Effector CD8-positive, alpha-beta T cell (primary cell): ENCODE data around the gene METTL15.
"Not testable (repeated sequence)": the region's sequence is repeated elsewhere in the genome, so short reads cannot be mapped to it uniquely, and the experiment has no call there.

Experiments
- DNase-seq: peaks from one replicate; lab custom pipeline; 2025; lab: John Stamatoyannopoulos, UW

The METTL15 gene

DNA sequence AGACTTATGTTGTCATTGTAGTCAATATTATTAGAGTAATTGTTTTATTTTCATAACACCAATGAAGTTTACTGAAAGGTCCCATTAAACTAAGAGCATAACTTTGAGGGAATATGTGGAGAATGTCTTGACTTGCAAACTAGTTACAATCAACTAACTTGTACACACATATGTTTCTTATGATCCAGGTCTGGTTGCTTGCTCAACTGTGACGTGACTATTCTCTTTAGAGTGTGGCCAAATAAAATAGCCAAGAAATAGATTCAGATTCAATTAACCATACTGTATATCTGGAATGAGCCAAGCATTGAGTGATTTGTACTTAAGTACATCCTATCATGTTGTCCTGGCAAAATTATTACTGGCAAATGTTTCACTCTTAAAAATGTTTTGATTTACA, 101.7 kb downstream of the METTL15 start:
- no peak for DNase-seq

DNA sequence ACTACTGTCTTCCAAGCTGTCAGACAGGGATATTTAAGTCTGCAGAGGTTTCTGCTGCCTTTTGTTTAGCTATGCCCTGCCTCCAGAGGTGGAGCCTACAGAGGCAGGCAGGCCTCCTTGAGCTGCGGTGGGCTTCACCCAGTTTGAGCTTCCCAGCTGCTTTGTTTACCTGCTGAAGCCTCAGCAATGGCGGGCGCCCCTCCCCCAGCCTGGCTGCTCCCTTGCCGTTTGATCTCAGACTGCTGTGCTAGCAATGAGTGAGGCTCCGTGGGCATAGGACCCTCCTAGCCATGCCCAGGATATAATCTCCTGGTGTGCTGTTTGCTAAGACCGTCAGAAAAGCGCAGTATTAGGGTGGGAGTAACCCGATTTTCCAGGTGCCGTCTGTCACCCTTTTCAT, 113.9 kb downstream of the METTL15 start:
- DNase-seq: not testable (repeated sequence)

- DNase-seq: no peak
Observed at GRCh38 chr11:28223577-28223976, 115.4 kb downstream of the METTL15 start.

GRCh38 chr11:28223994-28224393, 115.8 kb downstream of the METTL15 start:
- DNase-seq: no peak

- DNase-seq: no peak
Observed at GRCh38 chr11:28227460-28227859, 119.3 kb downstream of the METTL15 start.

GRCh38 chr11:28228196-28228895, 120.2 kb downstream of the METTL15 start:
- DNase-seq: no peak

- no peak for DNase-seq
Observed at GRCh38 chr11:28231475-28231874, 123.3 kb downstream of the METTL15 start.

DNA sequence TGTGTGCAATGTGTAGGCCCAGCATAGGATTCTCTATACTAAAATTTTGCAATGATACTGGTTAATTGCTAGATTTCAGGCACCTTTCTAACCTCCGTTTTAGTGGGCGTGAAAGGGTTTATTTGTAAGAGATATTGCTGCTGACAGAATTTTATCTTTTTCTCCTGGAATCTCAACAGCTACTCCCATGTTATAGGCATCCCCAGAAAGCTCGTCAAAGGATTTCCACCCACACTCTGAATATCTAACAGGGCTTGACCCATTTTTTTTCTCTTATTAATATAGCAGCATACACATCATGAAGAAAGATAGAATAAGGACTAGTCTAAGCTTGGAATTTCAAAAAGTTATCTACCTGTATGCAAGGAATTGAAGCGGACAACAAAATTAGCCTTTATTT, 124.5 kb downstream of the METTL15 start:
- no peak for DNase-seq

DNA sequence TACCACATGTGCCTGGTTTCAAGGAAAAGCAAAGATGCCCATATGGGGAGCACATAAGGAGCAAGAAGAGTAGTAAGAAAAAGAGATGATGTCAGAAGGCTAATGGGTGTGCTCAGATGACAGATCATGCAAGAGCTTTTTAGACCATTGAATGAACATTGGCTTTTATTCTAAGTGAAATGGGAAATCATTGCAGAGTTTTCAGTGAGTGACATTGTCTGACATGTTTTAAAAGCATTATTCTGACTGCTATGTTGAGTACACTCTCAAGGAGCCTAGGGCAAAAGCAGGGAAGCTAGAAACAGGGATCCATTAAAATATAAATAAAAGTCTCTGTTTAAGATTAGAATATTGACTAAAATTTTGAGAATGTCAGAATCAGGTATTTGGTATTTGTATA, 133.6 kb downstream of the METTL15 start:
- DNase-seq: no peak

DNA sequence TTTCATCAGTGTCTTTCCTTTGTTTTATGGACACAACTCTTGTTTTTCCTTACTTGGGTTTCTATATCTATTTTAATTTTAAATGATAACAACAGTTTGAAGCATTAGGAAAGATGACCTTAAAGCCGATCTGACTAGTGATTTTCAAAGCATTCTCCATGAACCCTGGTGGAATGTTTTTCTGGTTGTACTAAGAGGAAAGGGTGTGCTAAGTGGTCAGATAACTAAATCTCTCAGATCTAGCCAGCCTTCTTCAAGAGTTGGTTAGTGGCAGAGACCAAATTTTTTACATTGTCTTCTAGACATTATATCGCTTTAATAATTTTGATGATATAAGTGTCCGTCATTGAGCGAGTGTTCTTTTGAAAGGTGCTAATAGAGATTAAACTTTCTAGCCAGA, 134.4 kb downstream of the METTL15 start:
- no peak for DNase-seq

- DNase-seq: no peak
Observed at GRCh38 chr11:28243061-28243460, 134.9 kb downstream of the METTL15 start.

DNA sequence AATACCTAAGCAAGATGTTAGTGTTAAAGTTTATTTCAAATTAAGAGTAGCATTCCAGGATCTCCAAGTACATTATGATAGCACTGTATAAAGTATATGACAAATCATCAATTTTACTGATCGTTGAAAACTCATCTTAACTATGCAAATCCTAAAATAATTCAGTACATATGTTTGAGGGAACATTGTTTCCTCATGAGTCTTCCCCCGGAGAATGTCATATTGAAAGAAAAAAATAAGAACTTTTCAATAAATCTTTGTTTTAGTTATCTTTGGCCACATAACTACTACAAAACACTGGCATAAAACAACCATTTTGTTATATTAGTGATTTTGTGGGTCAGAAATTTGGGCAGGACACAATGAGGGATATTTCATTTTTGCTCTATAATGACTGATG, 135.4 kb downstream of the METTL15 start:
- no peak for DNase-seq

DNA sequence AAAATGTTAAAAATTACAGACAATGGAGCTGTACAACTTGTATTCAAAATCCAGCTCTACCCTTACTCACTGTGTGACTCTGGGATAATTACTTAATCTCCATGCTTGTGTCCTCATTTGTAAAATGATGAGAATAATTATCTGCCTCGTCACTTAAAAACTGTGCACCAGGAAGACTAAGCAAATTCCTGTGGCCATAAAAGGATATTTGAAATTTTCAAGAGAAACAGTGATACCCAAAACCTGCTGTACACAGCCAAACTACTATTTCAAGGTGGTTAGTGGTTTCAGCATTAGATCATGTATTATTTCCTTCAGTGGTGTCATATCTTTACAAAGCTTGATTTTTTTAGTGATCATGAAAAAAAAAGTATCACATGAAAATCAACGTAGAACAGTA, 136.9 kb downstream of the METTL15 start:
- no peak for DNase-seq

- no peak for DNase-seq
Observed at GRCh38 chr11:28250192-28250591, 142.0 kb downstream of the METTL15 start.

GRCh38 chr11:28251257-28251656, 143.1 kb downstream of the METTL15 start:
- no peak for DNase-seq

DNA sequence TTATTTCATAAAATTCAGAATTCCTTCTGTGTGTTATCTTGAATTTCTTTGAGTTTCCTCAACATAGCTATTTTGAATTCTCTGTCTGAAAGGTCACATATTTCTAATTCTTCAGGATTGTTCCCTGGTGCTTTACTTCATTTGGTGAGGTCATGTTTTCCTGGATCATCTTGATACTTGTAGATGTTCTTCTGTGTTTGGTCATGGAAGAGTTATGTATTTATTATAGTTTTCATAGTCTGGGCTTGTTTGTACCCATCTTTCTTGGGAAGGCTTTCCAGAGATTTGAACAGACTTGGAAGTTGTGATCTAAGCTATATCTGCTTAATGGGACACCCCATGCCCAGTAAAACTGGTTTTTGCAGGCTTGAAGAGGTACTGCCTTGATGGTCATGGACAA, 149.6 kb downstream of the METTL15 start:
- no peak for DNase-seq

DNA sequence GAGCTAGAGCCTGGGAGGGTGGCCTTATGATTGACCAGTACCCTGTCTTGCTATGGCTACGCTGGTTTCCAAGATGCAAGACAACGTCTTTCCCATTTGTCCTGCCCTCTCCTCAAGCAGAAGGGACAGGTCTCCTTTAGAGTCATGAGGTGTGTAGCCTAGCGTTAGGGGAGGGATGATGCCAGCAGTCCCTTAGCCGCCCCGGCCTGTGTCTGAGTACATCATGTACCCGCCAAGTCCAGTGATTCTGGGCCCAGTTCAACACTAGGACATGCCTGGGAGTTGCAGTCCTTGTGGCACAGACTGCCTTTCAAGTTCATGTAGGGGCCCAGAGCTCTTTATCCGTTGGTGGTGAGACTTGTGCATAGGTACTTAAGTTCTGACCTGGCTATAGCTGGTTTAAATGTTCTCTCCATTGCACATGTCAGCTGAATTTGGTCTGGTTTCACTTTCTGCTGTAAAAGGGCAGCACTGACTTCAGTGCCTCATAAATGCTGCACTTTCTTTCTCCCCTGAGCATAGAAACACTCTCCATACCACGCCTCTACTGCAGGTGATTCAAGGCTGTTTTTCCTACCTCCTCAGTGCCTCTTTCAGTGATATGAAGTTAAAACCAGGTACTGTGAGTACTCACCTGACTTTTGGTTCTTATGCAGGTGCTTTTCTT, 151.1 kb downstream of the METTL15 start:
- DNase-seq: no peak

DNA sequence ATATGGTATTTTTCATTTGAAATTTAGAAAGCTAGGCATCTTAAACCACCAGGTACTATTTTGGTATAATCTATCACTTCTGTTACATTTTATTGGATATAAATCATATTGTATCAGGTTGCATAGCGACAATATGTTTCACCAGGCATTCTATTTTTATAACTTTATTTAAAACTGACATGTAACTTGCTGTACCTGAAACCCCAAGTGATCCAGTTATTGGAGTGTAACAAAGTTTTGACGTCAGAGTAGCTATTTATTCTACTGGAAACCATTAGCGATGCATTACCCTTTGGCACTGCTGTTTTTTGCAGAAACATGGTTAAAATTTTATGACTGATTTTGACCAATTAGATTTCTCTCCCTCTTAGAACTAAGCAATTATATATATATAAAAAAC, 160.7 kb downstream of the METTL15 start:
- no peak for DNase-seq

DNA sequence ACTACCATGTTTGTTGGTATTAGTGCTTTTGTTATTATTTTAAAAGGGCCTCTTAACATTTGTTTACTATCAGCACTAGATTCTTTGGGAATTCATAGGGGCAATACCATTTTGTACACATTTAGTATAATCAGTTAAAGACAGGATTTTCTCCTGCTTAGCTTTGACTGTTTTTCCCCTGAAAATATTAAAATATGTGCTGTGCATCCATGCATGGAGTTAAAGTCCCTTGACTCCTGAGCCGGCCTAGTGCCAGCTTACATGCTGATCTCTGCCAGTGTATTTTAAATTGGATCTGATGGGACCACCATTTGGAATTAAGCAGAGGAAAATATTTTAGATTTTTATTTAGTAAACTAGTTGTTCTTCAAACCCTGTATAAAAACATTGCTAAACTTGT, 161.4 kb downstream of the METTL15 start:
- no peak for DNase-seq

- DNase-seq: not testable (repeated sequence)
Observed at GRCh38 chr11:28272247-28272646, 164.1 kb downstream of the METTL15 start.

DNA sequence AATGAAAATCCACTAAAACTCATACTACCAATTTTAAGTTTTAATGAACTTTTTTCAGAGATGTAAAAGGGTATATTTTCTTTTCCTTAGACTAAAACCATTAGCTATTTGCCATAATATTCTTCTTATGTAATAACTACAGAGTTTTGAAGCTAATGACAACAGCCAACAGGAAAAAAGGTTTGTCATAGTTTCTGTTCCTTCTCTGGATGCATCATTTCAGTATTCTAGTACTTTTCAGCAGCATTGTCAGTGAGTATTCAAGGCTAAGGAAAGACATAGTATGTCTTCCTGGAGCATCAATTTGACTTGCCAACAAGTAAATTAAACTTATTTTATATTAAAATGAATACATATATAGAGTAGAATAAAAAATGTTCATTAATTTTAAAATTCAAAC, 166.0 kb downstream of the METTL15 start:
- no peak for DNase-seq

- no peak for DNase-seq
Observed at GRCh38 chr11:28284196-28284595, 176.0 kb downstream of the METTL15 start.

DNA sequence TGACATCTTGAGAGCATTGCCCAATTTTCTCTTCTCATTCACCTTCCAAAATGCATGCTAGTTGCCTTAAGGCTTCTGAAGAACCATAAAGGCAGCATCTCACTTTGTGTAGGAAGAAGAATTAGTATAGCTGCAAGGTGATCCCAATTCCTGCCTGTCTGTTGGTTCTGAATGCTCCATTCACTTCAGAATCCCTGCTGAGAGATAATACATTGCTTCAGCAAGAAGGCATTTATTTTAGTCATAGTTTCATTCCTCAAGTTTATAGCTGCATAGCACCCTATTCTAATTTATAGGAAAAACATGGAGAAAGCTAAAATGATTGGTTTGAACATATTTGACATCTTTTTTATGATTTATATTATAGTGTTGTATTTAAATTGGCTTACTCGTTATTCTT, 181.3 kb downstream of the METTL15 start:
- no peak for DNase-seq

DNA sequence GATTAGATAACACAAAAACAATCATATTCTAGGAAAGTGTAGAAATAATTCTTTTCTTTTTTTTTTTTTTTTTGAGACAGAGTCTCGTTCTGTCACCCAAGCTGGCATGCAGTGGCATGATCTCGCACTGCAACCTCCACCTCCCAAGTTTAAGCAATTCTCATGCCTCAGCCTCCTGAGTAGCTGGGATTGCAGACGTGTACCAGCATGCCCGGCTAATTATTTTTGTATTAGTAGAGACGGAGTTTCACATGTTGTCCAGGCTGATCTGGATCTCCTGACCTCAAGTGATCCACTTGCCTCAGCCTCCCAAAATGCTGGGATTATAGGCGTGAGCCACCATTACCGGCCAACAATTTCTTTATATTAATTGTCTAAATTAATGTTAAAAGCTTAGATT, 182.8 kb downstream of the METTL15 start:
- DNase-seq: not testable (repeated sequence)
